Colonic mucosa (tissue), 4 donors: Measurements from ENCODE around the gene JPH4. TPM values are rescaled to one million over a fixed set of nuclear protein-coding genes. Genes with fewer than 3 reads are reported as not detected.

ENCODE experiments used
- DNase-seq: peaks from one replicate; pipeline ENCODE4 v3.0.0-alpha.2; 2020
- H3K27ac ChIP-seq: fragments of 200-600 bp; one replicate; pipeline ENCODE4 v1.8.0; 2021
- H3K27me3 ChIP-seq: fragments of 200-600 bp; one replicate; pipeline ENCODE4 v1.8.0; 2021
- H3K36me3 ChIP-seq: fragments of 200-600 bp; one replicate; pipeline ENCODE4 v1.8.0; 2021
- H3K4me1 ChIP-seq: fragments of 200-600 bp; one replicate; pipeline ENCODE4 v1.8.0; 2021; ENCODE audit warnings: mild to moderate bottlenecking
- H3K4me3 ChIP-seq: fragments of 200-600 bp; one replicate; pipeline ENCODE4 v1.8.0; 2021
- H3K9ac ChIP-seq, 2 donors: one replicate each; pipeline ENCODE4 v1.7.0; 2013; ENCODE audit warnings: control low read depth in 2 of 2, low read depth in 2 of 2, low read length in 2 of 2
- H3K9me3 ChIP-seq: fragments of 200-600 bp; one replicate; pipeline ENCODE4 v1.8.0; 2021
- CTCF ChIP-seq: fragments of 200-600 bp; IDR thresholded peaks from one replicate; pipeline ENCODE4 v1.8.0; 2022; ENCODE audit warnings: antibody characterized with exemption, mild to moderate bottlenecking
- intact Hi-C: fragments of 100-400 bp; cut with DNase I; formaldehyde crosslinking; loops from one replicate; pipeline ENCODE4 v1.14.1; 2022
- total RNA-seq, 2 donors: library from RNA; stranded (reverse); fragmentation: NEBNext Ultra II Directional in 1 of 2; extraction: Animal tissue kit (Norgen Biotek cat#: 25700) in 1 of 2; gene quantifications; one replicate each; pipeline ENCODE4 v1.2.1, GENCODE V29; 2021
- donor health status: healthy.
- donor health status: DM: no; HTN: no; CAD: no.
- donor health status: DM: no; HTN: no; CAD: no.

Gene JPH4
- total RNA-seq, 2 donors from 2014 or later, result 0.30 to 0.58 TPM

DNA sequence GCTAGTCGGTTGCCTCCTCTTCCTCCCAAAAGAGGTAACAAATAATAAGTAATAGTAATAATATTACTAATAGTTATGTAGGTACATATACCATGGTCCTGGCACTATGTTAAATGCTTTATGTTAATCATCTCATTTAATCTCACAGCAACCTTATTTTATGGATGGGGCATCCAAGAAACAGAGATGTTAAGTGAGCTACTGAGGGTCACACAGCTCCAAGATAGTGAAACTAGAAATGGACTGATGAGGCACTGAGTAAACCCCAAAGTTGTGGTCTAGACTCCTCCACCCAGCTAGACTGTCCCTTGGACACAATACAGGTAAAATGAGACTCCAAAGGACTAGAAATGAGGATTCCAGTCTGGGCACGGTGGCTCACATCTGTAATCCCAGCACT is 42.1 kb downstream of the JPH4 start:
- Histone ChIP-seq H3K27ac (no peak overlapping the region), H3K9ac (no peak overlapping the region), H3K4me1 (no peaks in the 10 kb centered on the region), H3K27me3 (no peaks in the 10 kb centered on the region), H3K4me3 (no peak overlapping the region), H3K9me3 (no peaks in the 10 kb centered on the region), H3K36me3 (no peaks in the 10 kb centered on the region)
- intact Hi-C loops, result no loop called here
- no peak for TF ChIP-seq CTCF
- no peak for DNase-seq

DNA sequence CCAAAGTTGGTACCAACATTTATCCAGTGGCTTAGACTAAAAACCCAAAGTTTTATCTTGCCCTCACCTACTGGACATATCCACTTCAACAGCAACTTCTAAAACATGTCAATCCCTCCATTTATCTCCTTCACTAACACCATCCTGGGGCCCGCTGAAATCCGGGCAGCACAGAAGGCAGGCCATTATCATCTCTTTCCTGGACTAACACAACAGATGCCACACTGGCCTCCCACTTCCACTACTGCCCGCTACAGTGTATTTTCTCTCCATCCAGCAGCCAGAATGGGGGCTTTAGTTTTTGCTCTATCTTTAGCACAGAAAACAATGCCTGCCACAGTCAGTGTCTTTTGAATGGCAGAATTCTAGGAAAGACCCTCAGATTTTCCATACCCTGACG is 42.6 kb downstream of the JPH4 start:
- no peaks in the 10 kb centered on the region for H3K4me1 ChIP-seq
- H3K9ac ChIP-seq, result no peak overlapping the region
- no peak overlapping the region for H3K4me3 ChIP-seq
- no peak for DNase-seq
- H3K27ac ChIP-seq, result no peak overlapping the region
- no peaks in the 10 kb centered on the region for H3K9me3 ChIP-seq
- H3K27me3 ChIP-seq, result no peaks in the 10 kb centered on the region
- H3K36me3 ChIP-seq, result no peaks in the 10 kb centered on the region
- no peak for TF ChIP-seq CTCF
- intact Hi-C loops, result no loop called here

DNA sequence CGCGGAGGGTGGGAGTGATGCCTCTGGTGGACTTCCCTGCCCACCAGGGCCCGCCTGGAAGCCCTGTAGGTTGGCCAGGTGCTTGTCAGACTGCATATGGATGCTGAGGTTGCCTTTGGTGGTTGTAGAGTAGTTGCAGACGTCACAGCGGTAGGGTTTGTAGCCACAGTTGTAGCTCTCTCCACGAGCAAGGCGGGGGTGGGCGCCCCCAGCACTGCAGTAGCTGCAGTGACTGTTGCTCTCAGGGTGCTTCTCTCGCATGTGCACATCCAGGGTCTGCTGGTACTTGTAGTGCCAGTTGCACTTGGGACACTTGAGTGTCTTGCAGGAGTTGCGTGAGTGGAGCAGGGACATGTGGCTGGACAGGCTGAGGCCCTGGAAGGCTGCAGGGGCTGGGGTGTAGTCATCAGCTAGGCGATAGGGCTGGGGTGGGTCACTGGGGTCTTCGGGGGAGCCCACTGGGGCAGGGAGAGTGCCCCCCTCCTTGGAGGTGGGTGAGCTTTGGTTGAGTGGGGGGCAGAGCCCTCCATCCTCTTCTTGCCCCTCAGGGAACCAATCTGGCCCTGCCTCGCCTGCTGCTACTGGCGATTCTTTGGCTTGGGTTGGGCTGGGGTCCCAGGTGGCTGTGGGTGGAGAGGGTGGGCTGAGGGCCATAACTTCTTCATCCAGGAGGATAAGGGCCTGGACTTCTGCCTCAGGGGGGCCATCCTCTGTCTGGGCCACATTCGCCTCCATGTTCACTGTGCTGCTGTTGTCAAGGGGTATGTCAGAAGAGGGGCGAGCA is 44.7 kb downstream of the JPH4 start:
- no peaks in the 10 kb centered on the region for H3K4me1 ChIP-seq
- no peak for DNase-seq
- intact Hi-C loops, result no loop called here

GRCh38 chr14:23532658-23533057 is 45.9 kb downstream of the JPH4 start:
- Histone ChIP-seq H3K9me3 (no peaks in the 10 kb centered on the region), H3K4me1 (no peaks in the 10 kb centered on the region), H3K27ac (no peak overlapping the region), H3K4me3 (no peak overlapping the region), H3K9ac (no peak overlapping the region), H3K27me3 (no peaks in the 10 kb centered on the region), H3K36me3 (no peaks in the 10 kb centered on the region)
- intact Hi-C loops, result no loop called here
- DNase-seq, result no peak
- TF ChIP-seq CTCF, result no peak

More for the DNA sequence above, 44.7 kb downstream of the JPH4 start:
- no peak for TF ChIP-seq CTCF
- no peak overlapping the region for H3K9ac ChIP-seq
- no peaks in the 10 kb centered on the region for H3K9me3 ChIP-seq
- no peak overlapping the region for H3K4me3 ChIP-seq
- H3K27me3 ChIP-seq, result no peaks in the 10 kb centered on the region
- no peaks in the 10 kb centered on the region for H3K36me3 ChIP-seq
- no peak overlapping the region for H3K27ac ChIP-seq

GRCh38 chr14:23531391-23531790 is 47.2 kb downstream of the JPH4 start:
- DNase-seq, result no peak
- no peaks in the 10 kb centered on the region for H3K27me3 ChIP-seq
- no peak overlapping the region for H3K27ac ChIP-seq
- H3K9ac ChIP-seq, result no peak overlapping the region
- no peaks in the 10 kb centered on the region for H3K36me3 ChIP-seq
- H3K4me1 ChIP-seq, result no peaks in the 10 kb centered on the region
- intact Hi-C loops, result no loop called here
- no peaks in the 10 kb centered on the region for H3K9me3 ChIP-seq
- no peak overlapping the region for H3K4me3 ChIP-seq
- no peak for TF ChIP-seq CTCF
